GM19328 (cell line): ENCODE measurements around the gene OLFM1.

Source experiments
- ATAC-seq: cut with Tn5 transposase; IDR thresholded peaks from one replicate; pipeline ENCODE4 v1.9.1; 2021; ENCODE audit warnings: mild to moderate bottlenecking, moderate library complexity; ENCODE audit not compliant: unreplicated experiment

The OLFM1 gene

DNA sequence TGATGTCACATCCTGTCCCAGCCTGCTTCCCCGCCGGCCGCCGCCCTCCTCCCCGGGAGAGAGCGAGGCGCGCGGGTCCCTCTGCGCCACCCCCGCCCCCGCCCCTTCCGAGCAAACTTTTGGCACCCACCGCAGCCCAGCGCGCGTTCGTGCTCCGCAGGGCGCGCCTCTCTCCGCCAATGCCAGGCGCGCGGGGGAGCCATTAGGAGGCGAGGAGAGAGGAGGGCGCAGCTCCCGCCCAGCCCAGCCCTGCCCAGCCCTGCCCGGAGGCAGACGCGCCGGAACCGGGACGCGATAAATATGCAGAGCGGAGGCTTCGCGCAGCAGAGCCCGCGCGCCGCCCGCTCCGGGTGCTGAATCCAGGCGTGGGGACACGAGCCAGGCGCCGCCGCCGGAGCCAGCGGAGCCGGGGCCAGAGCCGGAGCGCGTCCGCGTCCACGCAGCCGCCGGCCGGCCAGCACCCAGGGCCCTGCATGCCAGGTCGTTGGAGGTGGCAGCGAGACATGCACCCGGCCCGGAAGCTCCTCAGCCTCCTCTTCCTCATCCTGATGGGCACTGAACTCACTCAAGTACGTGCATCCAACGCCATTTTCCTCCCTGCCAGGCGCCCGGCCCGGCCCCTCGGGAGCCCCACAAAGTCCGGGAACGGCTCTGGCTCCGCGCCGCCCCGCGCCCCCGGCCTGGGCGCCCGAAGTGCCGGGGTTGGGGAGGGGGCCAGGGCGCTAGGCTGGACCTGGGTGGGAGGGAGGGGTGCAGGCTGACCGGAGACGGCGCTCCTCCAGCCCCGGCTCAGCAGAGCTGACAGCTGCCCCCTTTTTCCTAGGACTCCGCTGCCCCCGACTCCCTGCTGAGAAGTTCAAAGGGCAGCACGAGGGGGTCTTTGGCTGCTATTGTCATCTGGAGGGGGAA, 12.0 kb upstream of the OLFM1 start:
- ATAC-seq, result no peak

GRCh38 chr9:135076143-135076875, 11.2 kb upstream of the OLFM1 start:
- ATAC-seq, result no peak

DNA sequence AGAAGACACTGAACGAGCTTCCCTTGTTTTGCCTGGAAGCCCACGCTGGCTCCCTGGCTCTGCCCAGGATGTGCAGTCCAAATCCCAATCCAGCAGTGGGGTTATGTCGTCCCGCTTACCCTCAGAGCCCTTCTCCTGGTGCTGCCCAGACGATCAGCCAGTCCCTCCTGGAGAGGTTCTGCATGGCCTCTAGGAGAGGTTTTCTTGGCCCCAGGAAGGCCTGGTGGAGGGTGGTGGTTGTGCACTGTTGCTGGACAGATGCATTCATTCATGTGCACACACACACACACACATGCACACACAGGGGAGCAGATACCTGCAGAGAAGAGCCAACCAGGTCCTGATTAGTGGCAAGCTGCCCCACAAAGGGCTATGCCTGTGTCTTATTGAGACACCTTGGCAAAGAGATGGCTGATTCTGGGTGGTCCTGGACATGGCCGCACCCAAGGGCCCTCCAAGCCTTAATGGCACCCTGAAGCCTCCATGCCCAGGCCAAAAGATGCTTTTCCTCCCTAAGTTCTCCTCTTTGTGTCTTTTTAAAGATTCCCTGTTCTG, 10.5 kb upstream of the OLFM1 start:
- ATAC-seq, result no peak

DNA sequence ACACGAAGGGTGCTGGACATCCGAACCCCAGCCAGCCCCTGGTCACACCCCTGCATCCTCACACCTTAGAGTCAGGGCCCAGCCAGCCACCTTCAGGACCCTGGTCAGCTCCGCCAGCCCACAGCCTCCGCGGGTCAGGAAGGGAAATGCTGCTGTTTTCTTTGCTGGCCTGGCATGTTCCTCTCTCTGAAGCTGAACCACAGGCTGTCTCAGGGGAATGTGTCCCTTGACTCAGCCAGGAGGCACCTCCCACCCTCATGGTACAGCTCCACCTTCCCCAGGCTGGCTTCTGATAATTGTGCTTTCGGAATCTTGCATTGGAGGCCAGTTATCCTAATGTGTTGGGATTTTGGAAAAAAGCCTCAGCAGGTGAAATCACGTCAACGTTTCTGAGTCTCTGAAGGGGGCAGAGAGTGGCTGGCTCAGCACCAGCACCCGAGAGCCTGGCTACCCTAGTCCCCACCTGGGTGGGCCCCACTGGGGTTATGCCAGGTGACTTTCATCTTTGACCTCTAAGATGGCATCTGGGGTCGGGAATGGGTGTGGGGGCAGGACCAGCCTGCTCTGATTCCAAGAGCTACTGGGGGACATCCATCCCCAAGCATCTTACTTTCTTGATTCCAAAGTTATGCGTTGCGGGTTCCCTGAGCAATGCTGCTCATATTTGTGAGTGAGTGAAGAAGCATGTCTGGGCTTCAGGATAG, 9.8 kb upstream of the OLFM1 start:
- no peak for ATAC-seq

GRCh38 chr9:135078361-135078821, 9.1 kb upstream of the OLFM1 start:
- no peak for ATAC-seq

DNA sequence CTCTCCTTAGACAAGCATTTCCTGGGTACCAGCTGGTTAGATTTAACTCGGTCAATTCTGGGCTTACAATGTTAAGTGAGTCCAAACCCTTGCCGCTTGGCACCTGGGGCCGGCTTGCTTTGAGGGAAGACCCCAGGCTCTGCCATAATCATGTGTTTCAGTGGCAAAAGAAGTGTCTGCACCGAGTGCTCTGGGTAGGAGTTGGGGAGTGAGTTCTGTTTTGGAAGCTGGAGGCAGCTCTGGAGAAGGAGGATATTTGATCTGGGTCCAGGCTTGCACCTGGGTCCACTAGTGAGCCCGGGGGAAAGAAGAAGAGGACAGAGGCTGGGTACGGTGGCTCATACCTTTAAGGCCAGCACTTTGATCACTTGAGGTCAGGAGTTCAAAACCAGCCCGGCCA, 8.4 kb upstream of the OLFM1 start:
- no peak for ATAC-seq

DNA sequence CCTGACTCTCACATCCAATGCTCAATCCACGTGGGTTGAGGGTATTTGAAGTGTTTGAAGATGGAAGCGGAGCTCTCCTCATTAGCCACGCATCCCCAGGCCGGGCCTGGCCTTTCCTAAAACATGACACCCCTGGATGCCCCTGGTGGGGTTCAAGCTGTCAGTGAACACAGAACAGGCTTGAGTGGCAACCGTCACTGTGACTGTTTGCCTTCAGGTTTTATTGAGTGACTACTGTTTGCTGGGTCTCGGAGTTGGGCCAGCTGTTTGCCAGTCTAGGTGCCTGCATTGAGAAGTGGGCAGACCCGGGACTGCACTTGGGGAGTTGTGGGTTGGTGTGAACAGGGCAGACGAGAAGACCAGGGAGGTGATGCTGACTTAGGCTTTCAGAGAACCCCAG, 7.8 kb upstream of the OLFM1 start:
- no peak for ATAC-seq

- no peak for ATAC-seq
Measured at GRCh38 chr9:135080286-135081263, 6.9 kb upstream of the OLFM1 start.

- no peak for ATAC-seq
Measured at GRCh38 chr9:135081264-135081660, 6.2 kb upstream of the OLFM1 start.

DNA sequence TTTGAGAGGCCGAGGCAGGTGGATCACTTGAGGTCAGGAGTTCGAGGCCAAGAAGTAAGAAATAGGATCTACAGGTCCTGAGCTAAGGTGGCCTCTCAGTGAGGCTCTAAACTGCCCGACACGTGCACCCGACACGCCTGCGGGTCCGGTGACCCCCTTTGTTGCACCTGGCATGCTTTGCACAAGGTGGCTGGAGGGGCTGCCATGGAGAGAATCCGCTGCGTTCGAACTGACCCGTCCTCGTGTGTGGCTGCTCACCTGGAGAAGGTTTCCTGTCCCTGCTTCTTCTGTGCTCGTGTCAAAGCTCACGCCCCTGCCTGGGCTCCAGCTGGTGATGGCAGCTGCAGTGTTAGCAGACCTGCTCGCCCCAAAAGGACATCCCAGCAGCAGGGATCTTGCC, 5.7 kb upstream of the OLFM1 start:
- ATAC-seq, result no peak

GRCh38 chr9:135082536-135082935, 4.9 kb upstream of the OLFM1 start:
- ATAC-seq, result no peak

GRCh38 chr9:135083241-135083810, 4.1 kb upstream of the OLFM1 start:
- no peak for ATAC-seq

- no peak for ATAC-seq
Measured at GRCh38 chr9:135083831-135084230, 3.6 kb upstream of the OLFM1 start.

DNA sequence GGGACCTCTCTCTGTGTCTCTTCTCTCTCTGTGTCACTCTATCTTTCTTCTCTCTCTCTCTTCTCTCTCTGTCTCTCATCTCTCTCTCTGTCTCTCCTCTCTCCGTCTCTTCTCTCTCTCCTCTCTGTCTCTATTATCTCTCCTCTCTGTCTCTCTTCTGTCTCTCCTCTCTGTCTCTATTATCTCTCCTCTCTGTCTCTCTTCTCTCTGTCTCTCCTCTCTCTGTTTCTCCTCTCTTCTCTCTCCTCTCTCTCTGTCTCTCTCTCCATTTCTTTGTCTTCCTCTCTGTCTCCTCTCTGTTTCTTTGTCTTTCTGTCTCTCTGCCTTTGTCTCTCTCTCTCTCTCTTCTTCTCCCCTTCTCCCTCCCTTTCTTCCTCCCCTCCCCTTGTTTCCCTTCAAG, 3.2 kb upstream of the OLFM1 start:
- ATAC-seq, result no peak

- ATAC-seq, result no peak
Measured at GRCh38 chr9:135084881-135085760, 2.3 kb upstream of the OLFM1 start.

- no peak for ATAC-seq
Measured at GRCh38 chr9:135085830-135086546, 1.5 kb upstream of the OLFM1 start.

DNA sequence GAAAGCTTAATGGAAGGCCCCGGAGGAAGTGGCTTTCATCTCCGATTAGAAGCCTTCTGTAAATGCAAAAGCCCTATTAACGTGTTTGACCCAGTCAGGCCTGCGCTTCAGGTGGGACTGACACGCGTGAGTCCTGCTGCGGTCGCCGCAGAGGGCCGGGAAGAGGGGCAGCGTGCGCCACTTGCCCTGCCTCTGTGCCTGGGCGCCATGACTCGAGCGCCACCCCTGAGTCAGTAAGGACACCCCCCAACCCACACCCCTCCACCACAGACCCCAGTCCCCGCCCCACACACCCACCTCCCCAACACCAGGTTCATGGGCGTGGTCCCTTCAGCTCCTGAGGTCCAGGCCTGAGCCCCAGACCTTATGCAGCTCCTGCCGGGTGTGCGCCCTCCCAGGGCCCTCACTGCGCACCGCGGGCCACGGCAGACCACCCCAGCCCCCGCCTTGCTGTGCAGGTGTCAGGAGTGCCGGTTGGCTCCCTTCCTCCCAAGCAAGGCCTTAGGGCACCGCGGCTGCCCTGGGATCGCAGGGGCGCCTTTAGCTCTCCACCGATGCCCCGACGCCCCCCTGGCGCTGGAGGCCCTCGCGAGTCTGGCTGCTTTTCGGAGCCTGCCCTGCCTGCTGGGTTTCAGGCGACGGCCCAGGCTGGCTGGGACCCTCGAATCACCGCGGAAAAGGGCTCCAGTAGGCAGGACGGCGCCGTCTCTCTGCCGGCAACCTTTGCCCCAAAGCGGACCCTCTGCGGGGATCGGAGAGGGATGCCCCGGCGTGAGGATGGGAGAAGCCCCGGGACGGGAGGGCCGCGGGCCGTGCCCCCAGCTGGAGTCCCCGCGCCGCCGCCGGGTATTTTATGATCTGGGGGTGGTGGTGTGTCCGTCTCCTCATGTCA, 625 bp upstream of the OLFM1 start:
- no peak for ATAC-seq
